KOPT-K1 (cell line): ENCODE measurements around the gene MSTO1.
"Not testable (repeated sequence)": the region's sequence is repeated elsewhere in the genome, so short reads cannot be mapped to it uniquely, and the experiment has no call there.

Experiments
- H3K27ac ChIP-seq: fragments of 200-600 bp; sonication (generic); 2 replicates; pipeline ENCODE4 v1.5.1; 2016; ENCODE audit warnings: antibody characterized with exemption, mild to moderate bottlenecking, low read depth, low read length; ENCODE audit not compliant: poor library complexity, severe bottlenecking
- H3K36me3 ChIP-seq: fragments of 200-600 bp; sonication (generic); 2 replicates; pipeline ENCODE4 v1.5.1; 2017; ENCODE audit warnings: antibody characterized with exemption, mild to moderate bottlenecking, low read length, moderate library complexity; ENCODE audit not compliant: insufficient read depth
- H3K9me3 ChIP-seq: fragments of 200-600 bp; sonication (generic); 2 replicates; pipeline ENCODE4 v1.5.1; 2017; ENCODE audit warnings: antibody characterized with exemption, low read length, mild to moderate bottlenecking; ENCODE audit not compliant: insufficient read depth, poor library complexity, severe bottlenecking

Gene MSTO1

DNA sequence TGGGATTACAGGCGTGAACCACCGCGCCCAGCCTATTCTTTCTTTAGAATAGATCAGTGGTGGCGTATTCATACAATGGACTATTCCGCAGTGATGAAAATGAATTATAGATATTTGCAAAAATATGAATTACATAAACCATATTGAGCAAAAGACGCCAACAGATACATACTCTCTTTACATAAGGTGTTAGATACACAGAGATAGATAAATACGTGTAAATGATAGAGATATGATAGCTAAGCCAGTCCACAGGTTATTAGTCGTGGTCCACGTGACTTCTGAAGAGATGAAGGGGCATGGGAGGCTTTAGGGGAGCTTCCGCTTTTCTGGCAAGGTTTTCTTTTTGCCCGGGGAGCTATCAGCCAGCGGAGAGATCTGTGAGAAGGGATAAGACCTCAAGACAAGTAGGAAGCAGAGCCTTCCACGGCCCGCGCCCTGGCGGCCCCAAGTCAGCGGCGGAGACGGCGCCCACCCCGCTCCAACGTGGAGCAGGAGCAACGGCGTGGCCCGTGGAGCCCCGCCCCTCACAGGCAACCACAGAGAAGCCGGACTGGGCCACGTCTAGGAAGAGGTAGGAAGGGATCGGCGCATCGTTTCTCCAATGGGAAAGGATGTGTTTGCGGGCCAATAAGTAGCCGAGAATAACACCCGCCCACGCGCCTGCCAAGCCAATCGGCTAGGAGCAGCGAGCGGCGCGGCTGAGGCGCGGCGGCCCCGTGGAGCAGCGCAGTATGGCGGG, at the start of gene MSTO1:
TSS of gene MSTO1 (plus strand) at position 704 of the 742 bp plus-strand sequence. CDS start at position 735, 31 bp downstream.
- Histone ChIP-seq H3K9me3 (no peaks in the 10 kb centered on the region), H3K27ac (peak within 1 kb of the TSS; percentile 86), H3K36me3 (peaks cover 18% of the 10 kb centered on the region)

DNA sequence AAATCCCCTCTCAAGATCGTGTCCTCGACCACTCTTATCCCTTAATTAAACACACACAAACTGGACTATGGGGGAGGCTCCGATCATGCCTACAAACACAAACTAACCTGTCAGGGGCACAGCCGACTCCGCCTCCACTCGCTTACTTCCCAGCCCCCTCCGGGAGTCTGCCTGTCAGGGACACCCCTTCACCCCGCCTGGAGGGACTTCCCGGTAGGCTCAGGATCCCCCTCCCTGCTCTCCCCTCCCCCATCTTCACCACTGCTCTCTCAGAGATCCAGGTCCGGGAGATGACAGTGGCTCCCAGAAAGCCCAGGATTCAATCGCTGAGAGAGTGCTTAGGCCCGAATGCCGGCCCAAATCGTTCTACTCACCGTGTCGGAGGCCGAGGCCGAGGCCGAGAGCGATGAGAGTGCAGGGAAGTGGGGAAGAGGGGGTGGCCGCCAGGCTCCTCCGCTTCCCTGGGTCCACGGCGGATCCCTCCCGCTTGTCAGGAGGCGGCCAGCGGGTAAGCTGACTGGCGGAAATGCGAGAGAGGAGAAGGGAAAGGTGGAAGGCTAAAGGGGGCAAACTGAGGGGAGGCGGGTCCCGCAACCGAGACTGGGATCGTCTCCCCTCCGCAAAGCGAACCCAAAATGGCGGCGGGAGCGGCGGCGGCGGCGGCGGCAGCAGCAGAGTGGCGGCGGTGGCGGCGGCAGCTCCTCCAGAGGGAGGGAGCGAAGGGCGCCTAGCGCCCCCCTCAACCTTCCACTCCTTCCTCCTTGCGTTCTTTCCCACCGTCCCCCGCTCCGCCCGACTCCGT, 48.0 kb upstream of the MSTO1 start:
- not testable (repeated sequence) for H3K9me3 ChIP-seq
- peak overlapping the region; percentile 97 for H3K27ac ChIP-seq

DNA sequence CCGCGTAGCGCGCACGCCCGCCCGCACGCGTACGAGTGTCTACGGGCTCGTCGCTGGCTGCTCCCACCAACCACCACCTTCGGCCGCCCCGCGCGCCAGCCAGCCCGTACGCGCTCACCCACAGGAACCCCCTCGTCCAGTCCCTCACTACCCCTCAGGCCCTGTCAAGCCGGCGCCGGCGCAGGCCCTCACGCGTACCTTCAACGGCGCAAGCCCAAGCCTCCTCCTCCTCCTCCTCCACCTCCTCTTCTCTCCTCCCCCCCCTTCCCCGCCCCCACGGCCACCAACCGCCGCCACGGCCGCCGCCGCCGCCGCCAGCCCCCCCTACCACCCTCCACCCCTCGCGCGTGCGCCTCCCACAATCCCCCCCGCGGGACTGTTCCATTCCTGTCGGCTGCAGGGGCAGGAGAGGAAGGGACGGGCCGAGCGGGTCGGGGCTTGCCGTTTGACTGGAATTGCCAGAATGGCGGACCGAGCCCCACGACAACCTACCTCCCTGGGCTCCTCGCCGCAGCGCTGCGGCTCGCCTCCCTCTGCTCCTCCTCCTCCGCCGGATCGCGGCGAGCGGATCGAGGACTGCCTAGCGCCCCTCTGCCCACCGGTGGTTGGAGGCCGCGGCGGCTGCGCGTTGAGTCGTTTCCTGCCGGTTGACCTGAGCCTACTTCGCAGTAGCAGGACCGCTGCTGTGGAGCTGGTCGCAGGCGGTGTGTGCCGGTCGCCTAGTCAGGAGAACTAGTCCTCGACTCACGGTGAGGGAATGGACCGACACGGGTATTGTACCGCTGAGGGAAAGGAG, 47.2 kb upstream of the MSTO1 start, which contains the start of gene ASH1L:
TSS of gene ASH1L (minus strand) at position 223 of the 796 bp plus-strand sequence. CDS start 41,284 bp downstream, outside the sequence.
- Histone ChIP-seq H3K27ac (peak within 1 kb of the TSS; percentile 97), H3K9me3 (no peaks in the 10 kb centered on the region), H3K36me3 (peaks cover 31% of the 10 kb centered on the region)

More for the DNA sequence above, 48.0 kb upstream of the MSTO1 start:
- peaks cover 30% of the 10 kb centered on the region for H3K36me3 ChIP-seq

DNA sequence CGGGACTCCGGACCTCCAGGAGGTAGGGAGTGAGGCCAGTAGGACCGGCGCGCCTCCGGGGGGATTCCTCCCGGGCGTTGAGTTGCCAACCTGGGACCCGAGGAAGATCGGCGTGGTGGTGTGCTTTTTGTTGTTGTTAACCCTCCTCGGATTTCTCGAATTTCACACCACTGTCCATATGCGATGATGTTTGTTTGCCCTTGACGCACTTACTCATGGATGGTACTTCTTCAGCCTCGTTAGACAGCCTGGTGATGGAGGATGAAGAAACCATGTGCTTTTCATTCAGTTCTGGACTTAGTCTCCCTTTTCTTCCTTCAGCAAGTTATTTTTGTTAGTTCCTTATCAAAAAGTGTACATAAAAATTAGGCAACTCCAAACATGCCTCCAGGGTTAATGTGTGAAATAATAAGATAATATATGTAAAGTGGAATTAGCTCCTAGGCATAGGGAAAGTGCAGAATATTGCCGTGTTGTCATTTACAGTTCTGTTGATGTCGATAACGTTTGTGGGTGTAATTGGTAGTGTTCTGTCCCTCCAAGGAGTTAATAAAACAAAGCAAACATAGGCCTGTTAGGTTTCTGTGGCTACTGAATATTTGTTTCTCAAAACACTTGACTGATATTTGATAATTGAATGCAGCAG, 46.5 kb upstream of the MSTO1 start:
- H3K36me3 ChIP-seq, result peaks cover 28% of the 10 kb centered on the region
- H3K9me3 ChIP-seq, result not testable (repeated sequence)
- H3K27ac ChIP-seq, result peak overlapping the region; percentile 97

DNA sequence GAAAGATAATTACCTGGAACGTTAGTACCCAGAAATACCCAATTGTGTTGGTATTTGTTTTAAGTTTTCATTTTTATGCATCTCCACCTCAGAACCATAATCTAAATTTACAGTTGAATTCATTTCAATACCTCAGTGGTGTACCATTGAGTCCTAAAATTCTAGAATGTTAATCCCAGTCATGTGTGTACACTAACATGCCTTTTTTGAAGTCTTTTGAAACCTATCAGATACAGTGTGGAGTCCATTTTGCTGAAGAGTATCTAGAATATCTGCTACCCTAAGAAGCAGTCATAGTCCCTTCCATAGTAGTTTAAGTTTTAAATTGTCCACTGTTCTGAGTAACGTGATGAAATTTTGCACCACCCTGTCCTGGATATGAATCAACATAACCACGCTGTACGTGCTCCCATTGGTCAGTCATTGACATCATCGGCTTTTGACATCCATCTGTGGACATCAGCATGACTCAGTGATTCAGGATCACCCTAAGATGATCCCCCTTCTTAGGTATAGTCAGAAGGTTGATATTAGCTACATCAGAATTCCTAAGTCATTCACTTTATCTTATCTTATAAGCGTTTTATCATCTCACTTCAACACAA, 39.9 kb upstream of the MSTO1 start:
- Histone ChIP-seq H3K36me3 (peaks cover 51% of the 10 kb centered on the region), H3K27ac (no peak overlapping the region), H3K9me3 (no peaks in the 10 kb centered on the region)

DNA sequence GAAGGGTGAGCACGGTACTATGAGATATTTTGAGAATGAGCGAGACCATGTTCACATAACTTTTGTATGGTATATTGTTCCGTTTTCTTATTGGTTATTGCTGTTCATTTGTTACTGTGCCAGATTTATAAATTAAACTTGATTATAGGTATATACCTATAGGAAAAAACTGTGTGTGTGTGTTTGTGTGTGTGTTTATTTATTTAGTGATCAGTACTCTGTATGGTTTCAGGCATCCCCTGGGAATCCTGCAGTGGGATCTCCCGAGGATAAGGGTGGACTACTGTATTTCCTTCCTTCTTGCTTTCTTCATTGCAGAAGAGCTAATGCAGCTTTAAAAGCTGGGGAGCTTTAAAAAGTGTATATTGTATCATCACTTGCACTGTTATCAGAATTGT, 39.4 kb upstream of the MSTO1 start:
- Histone ChIP-seq H3K36me3 (peaks cover 46% of the 10 kb centered on the region), H3K9me3 (no peaks in the 10 kb centered on the region), H3K27ac (no peak overlapping the region)

DNA sequence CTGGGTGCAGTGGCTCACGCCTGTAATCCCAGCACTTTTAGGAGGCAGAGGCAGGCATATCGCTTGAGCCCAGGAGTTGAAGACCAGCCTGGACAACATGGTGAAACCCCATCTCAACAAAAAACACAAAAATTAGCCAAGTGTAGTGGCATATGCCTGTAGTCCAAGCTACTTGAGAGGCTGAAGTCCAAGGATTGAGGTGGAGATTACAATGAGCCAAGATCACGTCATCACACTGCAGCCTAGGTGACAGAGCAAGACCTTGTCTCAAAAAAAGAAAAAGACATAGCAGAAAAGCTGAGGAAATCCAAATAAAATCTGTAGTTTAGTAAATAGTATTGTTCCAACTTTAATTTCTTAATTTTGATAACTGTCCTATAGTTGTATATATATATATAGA, 35.9 kb upstream of the MSTO1 start:
- no peaks in the 10 kb centered on the region for H3K9me3 ChIP-seq
- peaks cover 27% of the 10 kb centered on the region for H3K36me3 ChIP-seq
- H3K27ac ChIP-seq, result no peak overlapping the region

DNA sequence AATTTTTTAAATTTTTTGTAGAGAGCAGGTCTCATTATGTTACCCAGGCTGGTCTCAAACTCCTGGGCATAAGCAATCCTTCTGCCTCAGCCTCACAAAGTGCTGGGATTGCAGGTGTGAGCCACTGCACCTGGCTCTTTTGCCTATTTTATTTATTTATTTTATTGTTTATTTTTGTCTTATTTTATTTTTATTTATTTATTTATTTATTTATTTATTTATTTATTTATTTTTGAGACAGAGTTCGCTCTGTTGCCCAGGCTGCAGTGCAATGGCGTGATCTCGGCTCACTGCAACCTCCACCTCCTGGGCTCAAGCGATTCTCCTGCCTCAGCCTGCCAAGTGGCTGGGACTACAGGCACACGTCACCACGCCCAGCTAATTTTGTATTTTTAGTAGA, 34.4 kb upstream of the MSTO1 start:
- H3K27ac ChIP-seq, H3K9me3 ChIP-seq: not testable (repeated sequence)
- H3K36me3 ChIP-seq, result peaks cover 18% of the 10 kb centered on the region

DNA sequence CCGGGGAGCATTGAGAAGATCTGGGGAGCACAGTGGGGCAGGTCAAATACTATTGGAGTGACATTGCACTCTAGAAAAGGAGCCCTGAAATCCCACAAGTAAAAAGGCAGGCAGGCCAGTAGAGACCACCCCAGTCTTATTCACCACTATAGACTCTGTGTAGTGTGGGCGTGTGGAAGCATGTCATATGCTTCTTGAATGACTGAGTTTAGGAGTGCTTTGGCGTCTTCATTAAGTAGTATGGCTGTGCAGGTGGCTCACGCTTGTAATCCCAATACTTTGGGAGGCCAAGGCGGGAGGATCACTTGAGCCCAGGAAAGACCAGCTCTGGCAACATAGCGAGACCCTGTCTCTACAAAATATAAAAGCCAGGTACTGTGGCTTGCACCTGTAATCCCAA, 26.2 kb upstream of the MSTO1 start:
- not testable (repeated sequence) for H3K27ac ChIP-seq, H3K36me3 ChIP-seq, H3K9me3 ChIP-seq

DNA sequence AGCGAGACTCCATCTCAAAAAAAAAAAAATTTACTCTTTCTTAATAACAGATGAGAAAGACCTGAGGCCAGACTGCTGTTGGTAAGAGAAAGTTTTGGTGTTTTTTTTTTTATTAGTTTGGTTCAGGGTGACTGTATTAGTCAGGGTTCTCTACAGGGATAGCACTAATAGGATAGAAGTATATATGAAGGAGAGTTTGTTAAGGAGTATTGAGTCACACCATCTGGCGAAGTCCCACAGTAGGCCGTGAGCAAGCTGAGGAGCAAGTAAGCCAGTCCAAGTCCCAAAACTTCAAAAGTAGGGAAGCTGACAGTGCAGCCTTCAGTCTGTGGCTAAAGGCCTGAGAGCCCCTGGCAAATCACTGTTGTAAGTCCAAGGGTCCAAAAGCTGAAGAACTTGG, 20.7 kb upstream of the MSTO1 start:
- not testable (repeated sequence) for H3K27ac ChIP-seq, H3K36me3 ChIP-seq, H3K9me3 ChIP-seq

DNA sequence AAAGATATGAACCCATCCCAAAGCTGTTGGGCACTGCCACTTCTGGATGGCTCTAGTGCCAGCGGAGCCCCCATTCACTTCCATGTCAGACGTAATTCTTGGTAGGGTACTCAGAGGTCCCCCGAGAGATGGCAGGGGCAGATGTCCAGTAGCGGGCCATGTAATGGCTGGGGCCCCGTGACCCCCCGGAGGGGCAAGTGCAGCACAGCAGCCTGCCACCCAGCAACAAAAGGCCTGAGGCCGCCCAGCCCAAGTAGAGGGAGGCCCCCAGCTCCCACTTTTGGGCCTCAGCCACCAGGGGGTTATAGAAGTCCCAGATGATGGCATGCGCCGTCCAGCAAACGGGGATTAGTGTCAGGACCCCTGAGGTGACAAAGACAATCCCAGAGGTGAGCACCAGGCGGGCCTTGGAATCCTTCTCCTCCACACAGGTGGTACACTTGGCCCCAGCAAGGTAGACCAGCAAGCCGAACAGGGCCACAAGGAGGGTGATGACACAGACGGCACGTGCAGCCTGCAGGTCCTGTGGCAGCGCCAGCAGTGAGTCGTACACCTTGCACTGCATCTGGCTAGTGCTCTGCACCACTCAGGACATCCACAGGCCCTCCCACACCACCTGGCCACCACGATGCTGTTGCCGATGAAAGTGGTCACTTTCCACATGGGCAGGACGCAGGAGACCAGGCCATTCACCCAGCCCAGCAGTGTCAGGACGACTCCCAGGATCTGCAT, 19.3 kb upstream of the MSTO1 start:
- H3K9me3 ChIP-seq, H3K27ac ChIP-seq, H3K36me3 ChIP-seq: not testable (repeated sequence)

DNA sequence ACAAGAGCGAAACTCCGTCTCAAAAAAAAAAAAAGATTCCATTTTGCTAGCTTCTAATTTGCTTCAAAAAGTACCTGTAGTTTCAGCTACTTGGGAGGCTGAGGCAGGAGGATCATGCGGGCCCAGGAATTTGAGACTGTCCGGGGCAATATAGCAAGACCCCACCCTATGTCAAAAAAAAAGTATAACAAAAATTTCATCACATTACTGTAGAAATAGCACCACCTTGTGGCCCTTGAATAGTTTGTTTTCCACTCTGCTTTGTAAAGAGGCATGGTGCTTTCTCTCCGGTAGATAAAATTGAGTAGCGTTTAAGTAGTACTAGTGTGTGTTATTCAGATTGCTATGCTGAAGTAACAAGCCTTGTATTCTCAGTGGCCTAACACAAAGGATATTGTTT, 18.2 kb upstream of the MSTO1 start:
- H3K27ac ChIP-seq, result no peak overlapping the region
- H3K9me3 ChIP-seq, result no peaks in the 10 kb centered on the region
- no peaks in the 10 kb centered on the region for H3K36me3 ChIP-seq

DNA sequence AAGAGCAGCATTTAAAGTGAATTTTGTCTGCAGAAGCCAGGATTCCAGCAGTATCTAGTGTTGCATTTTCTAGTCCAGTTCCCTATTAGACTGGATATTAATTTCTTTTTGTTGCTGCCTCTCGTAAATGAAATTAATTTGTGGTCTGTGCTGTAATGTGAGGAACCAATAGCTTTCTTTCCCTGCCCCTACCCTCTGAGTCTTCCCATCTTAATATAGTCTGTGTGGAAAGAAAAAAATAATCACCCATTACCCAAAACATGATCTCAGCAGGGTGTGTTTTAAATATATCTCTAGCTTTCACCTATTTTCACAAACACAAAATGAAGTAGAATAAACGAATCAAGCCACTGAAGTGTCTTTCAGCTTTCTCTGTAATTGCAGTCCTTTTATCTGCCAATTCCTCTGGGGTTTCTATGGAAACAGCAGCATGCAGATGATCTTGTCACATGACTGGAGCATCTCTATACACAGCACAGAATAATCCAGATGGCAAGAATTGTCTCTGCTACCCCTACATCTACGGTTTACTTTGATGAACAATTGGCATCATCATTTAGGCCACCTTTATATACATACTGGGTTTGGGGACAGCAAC, 14.0 kb upstream of the MSTO1 start:
- not testable (repeated sequence) for H3K27ac ChIP-seq, H3K36me3 ChIP-seq, H3K9me3 ChIP-seq
